HPDE6-E6E7 (cell line): ENCODE results near the gene SUSD5.
"Not testable (repeated sequence)": the region's sequence is repeated elsewhere in the genome, so short reads cannot be mapped to it uniquely, and the experiment has no call there.

Experiments
- DNase-seq: peaks from one replicate; pipeline ENCODE4 v3.0.0; 2011; ENCODE audit warnings: missing footprints; ENCODE audit errors: extremely low spot score

SUSD5 gene

DNA sequence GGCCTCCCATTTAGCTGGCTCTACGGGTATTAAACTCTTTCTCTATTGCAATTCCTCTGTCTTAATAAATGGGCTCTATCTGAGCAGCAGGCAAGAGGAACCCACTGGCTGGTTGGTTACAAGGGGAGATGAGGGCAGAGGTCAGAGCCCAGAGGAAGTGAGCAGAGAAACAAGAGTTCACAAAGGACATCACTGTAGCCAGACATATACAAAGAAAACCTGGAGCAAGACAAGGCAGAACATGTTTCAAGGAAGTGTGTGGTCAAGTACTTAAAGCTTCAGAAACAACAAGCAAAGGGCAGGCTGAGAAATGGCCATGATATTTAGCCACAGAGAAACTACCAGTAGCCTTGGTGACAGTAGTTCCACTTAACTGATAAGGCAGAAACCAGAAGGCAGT lies 24.3 kb downstream of the SUSD5 start:
- DNase-seq, result no peak

DNA sequence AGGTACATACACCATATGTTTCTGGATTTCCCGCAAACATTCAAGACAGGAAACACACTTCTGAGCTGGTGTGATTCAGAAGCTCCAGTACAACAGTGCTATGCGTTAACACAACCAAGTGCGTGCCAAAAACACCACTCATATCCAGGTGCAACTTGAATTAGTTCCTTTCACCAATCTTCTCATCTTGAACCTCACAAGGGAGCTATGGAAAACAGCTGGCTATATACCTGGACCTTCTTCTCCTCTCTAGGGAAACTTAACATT lies 31.3 kb downstream of the SUSD5 start:
- DNase-seq, result no peak

DNA sequence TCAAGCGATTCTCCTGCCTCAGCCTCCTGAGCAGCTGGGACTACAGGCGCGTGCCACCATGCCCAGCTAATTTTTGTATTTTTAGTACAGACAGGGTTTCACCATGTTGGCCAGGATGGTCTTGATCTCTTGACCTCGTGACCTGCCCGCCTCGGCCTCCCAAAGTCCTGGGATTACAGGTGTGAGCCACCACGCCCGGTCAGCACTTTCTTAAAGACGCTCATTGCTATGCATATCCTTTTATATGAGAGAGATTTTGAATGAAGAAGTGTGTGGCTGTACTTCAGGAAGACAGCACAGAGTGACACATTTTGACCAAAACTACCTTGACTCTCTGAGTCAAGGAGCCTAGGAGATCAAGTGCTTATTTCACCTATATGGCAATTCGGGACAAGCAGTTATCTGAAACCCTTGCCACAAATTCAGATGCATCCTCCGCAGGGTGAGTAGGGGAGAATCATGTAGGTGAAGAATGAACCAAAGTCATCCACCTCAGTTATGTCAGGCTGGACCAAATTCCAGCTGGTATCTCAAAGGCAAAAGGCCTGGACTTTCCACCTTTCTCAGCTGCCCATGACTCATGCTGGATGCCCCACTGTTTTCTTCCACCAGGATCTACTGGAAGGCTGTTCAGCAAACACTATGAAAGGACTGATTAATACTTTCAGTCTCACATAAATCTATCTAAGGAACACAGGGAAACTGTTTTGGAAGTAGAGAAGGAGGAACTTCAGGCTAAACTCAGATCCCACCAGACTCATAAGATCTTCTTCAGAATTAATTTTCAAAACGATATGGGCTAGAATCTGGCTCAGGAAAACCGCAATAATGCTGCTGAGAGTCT lies 31.9 kb downstream of the SUSD5 start:
- no peak for DNase-seq

DNA sequence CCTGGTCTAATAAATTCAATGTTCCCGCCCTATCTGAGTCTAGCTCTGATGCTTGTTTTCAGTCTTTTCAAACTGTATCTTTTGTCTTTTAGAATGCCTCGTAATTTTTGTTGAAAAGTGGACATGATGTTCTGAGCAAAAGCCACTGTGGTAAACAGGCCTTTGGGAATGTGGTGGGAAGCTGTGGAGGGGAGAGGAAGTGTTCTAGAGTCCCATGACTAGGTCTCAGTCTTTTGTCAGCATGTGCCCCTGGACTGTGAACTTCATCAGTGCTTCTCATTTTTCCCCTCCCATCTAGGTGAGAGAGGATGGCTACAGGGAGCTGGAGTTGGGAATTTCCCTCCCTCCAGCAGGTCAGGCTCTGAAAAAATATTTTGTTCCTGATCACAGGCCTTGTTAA lies 33.7 kb downstream of the SUSD5 start:
- DNase-seq, result no peak

DNA sequence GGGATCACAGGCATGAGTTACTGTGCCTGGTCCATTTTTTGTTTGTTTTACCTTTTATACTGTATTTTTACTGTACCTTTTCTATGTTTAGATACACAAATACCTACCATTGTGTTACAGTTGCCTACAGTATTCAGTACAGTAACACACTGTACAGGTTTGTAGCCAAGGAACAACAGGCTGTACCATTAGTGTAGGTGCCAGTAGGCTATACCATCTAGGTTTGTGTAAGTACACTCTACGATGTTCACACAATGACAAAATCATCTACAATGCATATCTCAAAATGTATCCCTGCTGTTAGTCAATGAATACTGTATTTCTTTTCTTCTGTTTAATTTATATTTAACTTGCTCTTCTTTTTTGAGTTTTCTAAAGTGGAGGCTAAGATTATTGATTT lies 37.0 kb downstream of the SUSD5 start:
- not testable (repeated sequence) for DNase-seq

DNA sequence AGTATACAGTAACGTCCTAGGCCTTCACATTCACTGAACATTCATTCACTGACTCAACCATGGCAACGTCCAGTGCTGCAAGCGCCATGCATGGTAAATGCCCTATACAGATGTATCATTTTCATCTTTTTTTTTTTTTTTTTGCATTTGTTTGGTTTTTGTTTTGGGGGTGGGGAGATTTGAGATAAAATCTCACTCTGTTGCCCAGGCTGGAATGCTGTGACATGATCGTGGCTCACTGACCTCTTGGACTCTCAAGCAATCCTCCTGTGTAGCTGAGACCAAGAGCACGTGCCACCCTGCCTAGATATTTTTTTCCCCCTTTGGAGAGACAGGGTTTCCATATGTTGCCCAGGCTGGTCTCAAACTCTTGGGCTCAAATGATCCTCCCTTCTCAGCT lies 37.4 kb downstream of the SUSD5 start:
- DNase-seq, result no peak

DNA sequence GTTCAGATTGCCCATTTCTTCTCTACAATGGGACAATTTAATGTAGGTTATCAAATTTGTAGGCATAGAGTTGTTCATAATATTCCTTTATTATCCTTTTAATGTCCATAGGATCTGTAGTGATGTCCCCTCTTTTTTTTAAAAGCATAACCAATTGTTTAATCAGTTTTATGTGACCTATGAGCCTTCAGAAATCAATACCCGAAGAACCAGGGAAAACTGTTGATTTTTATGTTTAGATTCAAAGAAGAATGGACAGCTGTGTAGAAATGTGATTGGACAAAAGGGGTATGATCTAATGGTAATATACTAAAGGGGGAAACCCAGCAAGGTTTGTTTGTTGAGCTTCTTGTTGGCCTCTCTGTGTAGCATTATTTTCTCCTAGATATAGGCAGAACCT lies 39.5 kb downstream of the SUSD5 start:
- DNase-seq, result no peak

DNA sequence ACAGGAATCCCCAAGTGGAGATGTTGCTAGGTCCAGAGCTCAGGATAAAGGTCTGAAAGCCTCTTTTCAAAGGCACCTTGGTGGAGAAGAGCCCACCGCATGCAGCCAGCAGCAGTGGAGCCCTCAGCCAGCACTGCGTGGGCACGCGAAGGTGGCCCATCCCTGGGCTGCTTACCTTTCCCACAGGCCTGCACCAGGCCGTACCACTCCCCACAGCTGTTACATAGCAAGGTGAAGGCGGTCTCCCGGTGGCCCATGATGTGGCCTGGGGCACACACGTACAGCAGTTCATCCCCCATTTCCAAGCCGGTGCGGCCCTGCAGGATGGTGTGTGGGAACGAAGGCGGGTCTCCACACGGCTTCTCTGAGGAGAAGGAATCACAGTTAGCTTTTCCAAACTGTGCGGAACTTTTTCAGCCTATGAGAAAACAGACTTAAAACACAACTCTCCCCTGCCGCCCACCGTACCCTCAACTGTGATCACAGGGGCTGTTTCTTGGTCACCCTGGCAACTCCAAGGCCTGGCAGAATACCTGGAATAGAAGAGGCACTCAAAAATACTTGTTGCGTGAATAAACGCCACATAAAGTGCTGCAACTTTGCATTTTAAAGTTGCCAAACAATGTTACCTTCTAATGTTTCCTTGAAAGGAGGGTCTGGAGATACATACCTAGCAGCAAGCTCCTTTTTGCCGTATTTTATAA lies 43.7 kb downstream of the SUSD5 start:
- DNase-seq, result no peak

DNA sequence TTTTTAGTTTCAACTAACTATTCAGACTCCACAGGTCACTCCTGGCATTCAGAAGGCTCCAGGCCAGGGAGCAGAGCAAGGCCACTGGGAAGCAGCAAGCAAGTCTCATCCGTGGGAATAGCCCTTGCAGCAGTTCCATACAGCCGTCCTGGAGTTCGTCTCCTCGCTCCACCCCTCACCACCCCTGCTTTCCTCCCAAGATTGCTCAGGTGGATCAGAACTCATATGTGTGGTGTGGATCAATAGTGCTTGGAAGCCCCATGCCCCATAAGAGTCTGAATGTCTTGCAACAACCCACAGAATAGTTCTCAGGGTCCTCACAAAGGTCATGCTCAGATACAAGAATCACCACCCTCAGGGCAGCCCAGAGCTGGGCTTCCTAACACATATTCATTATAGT lies 44.5 kb downstream of the SUSD5 start:
- no peak for DNase-seq

DNA sequence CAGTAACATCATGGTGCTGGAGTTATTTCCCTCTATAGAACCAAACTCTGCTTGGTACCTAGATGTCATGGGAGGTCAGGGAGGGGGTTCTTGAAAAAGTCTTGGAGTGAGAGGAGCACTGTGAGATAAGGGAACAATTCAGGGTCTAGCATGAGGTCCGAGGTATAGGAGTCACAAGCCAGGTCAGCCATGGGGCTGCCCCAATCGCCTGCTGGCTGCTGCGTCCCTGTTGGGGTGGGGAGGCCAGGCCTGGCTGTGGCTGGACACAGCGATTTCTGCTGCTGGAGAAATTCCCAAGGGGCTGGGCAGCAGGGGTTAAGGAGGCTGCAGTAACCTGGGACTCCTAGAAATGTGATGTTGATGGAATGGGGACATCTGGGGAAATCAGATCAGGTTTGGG lies 44.9 kb downstream of the SUSD5 start:
- no peak for DNase-seq

DNA sequence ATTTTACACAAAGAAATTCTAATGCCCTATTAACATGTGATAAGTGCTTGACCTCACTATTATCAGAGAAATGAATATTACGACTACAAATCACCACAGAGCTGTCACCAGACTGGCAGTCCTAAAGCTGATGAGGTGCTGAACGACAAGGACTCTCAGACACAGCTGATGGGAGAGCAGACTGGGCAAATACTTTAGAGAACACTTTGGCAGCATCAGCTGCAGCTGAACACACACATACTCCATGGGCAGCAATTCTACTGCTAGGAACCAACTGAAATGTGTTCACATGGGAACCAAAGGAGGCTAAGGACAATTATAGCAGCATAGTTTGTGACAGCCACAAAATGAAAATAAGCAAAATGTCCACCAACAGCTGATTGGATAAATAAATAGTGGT lies 45.5 kb downstream of the SUSD5 start:
- no peak for DNase-seq

DNA sequence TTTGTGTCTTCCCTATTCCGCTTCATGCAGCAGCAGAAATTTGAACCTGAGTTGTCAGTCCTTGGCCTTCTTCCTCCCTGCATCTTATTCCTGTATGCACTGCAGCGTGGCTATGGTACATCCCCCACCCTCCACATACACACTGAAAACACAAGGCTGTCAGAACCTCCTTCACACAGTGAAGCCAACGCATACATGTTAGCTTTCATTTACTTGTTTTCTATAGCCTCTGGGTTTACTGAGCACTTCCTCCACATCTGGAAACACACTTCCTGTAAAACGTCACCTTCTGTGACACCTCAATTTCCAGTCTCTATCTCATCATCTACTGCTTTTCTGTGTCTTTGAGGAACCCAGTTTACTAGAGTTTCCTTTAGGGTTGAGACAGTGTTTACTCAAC lies 47.0 kb downstream of the SUSD5 start:
- no peak for DNase-seq

DNA sequence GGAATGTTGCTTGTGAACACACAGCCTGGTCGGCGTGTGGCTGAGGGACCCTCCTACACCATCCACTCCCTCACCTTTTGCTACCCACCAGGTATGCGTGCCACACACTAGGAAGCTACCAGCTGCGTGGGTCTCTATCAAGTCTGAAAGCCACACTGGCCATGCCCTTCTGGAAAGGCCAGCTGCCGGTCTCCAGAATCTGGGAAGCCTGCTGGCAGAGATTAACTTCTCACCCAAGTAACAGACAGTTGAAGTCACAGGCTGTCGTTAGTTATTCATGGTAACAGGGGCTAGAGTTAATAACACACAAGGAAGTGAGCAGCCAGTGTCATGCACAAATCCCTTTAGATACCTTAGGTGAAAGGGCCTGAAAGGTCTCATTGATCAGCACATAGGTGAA lies 48.1 kb downstream of the SUSD5 start:
- no peak for DNase-seq

DNA sequence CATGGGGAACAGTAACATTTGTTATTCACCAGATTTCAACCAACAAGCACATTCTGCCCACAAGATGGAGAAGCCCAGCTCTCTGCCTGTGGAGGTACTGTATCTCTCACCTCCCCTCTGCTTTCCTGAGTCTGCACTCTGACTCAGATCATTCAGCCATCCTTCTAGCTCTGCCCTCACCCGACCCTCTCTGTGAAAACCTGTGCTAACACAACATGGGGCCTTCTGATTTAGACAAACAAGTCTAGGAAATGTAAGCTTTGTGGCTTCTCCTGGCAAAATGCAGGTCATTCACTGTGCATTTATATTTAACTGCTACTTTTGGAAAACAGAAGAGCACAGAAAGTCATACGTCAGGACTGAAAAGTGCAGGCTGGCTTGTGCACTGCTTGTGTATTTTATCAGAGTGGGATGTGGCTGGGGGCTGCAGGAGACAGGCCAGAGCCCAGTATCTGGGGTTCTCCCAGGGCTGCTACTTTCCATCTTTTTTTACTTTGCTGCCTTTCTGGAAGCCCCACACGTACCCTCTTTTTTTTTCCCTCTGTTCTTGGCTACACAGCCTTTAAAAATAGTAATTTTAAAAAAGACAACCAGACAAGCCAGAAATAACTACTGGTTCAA lies 50.8 kb downstream of the SUSD5 start:
- DNase-seq, result no peak

DNA sequence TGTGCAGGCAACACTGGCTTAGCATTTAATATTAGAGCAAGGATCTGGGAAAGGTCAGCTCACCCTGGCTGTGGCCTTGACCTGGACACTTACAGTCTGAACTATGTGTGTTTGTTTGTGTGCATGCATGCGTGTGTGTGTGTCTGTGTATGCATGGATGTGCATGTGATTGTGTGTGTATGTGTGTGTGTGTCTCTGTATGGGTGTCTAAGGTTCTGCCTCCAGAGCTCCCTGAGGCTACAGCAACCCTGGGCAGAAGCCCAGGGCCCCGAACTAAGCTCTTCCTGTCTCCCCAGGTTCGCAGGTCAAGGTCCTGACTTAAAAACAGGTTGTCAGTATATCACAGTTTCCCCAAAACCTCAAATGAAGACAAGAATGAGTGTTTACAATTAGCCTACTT lies 51.3 kb downstream of the SUSD5 start:
- DNase-seq, result no peak

DNA sequence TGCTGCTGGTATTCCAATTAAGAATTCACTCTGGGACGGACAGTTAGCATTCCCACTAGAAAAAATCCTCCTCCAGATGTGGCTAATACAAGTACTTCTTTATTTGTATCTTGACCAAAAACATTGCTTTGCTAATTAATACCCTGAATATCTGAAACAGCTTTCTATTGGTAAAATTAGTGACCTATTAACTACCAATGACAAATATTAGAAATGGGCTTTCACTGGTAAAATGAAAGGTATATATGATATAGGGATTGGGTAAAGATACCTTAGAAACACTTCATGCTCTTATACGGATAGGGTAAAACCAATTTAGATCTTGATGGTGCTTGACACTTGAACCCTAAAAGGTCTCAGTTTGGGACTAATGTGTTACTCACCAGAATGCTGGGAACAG lies 52.5 kb downstream of the SUSD5 start:
- DNase-seq, result no peak

DNA sequence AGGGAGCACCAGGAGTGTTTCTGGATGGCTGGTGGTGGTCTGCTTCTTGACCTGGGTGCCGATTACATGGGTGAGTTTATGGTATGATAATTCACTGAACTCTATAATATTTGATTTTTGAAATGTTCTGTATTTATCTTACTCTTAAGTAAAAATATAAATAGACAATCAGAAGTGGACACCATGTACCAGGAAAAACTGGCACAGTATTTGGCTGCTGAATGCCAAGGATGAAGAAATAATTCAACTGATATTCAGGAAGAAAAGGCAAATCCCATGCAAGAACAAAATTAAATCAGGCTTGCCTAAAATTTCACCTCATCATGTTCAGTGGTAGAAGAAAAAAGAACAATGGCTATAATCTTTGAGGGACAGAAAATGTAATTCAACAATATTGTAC lies 53.2 kb downstream of the SUSD5 start:
- no peak for DNase-seq

DNA sequence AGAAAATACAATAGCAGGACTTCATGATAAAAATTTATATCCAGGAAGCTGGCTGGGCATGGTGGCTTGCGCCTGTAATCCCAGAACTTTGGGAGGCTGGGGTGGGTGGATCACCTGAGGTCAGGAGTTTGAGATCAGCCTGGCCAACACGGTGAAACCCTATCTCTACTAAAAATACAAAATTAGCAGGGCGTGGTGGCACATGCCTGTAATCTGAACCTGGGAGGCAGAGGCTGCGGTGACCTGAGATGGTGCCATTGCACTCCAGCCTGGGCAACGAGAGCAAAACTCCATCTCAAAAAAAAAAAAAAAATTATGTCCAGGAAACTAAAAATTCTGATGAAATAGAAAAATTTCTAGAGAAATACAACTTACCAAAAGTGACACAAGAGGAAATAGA lies 56.0 kb downstream of the SUSD5 start:
- not testable (repeated sequence) for DNase-seq

DNA sequence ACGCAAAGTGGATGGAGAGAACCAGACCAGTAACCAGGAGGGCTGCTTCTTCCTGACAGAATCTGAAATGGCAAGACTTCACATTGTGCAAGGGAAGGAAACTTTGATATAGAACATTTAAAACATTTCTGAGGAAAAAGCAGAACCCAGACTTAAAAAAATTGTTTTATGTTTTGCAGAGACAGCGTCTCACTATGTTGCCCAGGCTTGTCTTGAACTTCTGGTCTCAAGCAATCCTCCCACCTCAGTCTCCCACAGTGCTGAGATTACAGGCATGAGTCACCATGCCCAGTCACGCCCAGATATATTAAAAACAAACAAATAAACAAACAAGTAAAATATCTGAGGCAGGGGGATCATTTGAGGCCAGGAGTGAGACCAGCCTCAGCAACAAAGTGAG lies 58.6 kb downstream of the SUSD5 start:
- no peak for DNase-seq

DNA sequence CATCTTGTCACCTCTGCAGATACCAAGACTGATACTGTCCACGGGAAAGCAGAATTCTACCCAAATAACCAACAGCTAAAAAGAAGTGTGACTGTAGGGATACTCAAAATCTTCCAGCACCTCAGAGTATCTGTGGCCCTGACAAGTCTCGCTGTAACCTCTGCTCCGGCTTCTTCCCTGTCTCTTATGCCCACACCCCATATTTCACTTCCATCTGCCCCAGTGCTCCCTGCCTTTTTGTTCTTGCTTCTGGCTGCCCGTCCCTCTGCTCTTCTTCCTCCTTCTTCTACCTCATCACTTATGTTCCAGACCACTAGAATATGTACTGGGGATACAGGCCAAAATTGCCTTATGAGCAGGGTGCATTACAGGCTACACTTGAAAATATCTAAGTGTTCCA lies 59.4 kb downstream of the SUSD5 start:
- no peak for DNase-seq

DNA sequence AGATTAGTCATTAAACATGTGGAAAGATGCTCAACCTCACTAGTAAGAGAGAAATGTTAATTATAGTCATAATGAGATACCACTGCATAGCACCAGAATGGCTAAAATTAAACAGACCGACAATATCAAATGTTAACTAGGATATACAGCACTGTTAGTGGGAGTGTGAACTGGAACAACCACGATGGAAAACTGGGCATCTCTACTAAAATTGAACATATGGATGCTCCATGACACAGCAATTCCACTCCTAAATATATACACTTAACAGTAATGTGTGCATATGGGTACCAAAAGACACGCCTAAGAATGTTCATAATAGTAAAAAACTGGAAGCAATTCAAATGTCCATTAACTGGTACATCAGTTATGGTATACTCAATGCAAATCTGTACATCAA lies 63.3 kb downstream of the SUSD5 start:
- no peak for DNase-seq

DNA sequence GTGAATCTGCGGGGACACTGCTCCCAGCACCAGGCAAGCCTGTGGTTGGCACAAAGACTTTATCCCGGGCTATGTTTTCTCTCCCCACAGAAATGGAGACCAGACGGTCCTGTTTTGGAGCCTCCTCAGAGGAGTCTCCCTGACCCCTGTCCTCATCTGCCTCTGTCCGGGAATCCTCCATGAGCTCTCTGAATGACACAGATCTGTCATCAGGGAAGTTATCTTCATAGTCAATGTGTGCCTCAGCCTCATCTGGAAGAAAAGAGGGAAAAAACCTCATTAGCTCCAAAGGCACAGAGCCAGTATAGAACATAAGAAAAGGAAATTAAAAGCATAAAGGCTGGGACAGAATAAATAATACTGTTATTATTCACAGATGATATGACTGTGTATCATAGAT lies 64.8 kb downstream of the SUSD5 start:
- no peak for DNase-seq
